HG03095 (cell line): ENCODE data around the gene ZNF487.
"Not testable (repeated sequence)": the region's sequence is repeated elsewhere in the genome, so short reads cannot be mapped to it uniquely, and the experiment has no call there.

Experiments
- ATAC-seq: cut with Tn5 transposase; IDR thresholded peaks from one replicate; pipeline ENCODE4 v1.9.1; 2021; ENCODE audit warnings: moderate library complexity; ENCODE audit not compliant: unreplicated experiment

The ZNF487 gene

GRCh38 chr10:43436291-43437140 lies at the start of gene ZNF487:
Gene ZNF487, plus strand, starts transcription at chr10:43437111. Its CDS starts 38,703 bp downstream, at chr10:43475814.
- peak; percentile 97 for ATAC-seq

GRCh38 chr10:43387678-43388032 lies 49.3 kb upstream of the ZNF487 start:
- no peak for ATAC-seq

GRCh38 chr10:43389867-43390266 lies 47.0 kb upstream of the ZNF487 start:
- ATAC-seq = no peak

GRCh38 chr10:43390333-43390732 lies 46.6 kb upstream of the ZNF487 start:
- no peak for ATAC-seq

GRCh38 chr10:43390759-43391158 lies 46.2 kb upstream of the ZNF487 start:
- ATAC-seq = no peak

- no peak for ATAC-seq
Measured at GRCh38 chr10:43391496-43391895, 45.4 kb upstream of the ZNF487 start.

GRCh38 chr10:43392748-43393147 lies 44.2 kb upstream of the ZNF487 start:
- no peak for ATAC-seq

- not testable (repeated sequence) for ATAC-seq
Measured at GRCh38 chr10:43393186-43393585, 43.7 kb upstream of the ZNF487 start.

- ATAC-seq = no peak
Measured at GRCh38 chr10:43393606-43394360, 43.1 kb upstream of the ZNF487 start.

GRCh38 chr10:43394868-43395267 lies 42.0 kb upstream of the ZNF487 start:
- ATAC-seq = no peak

- ATAC-seq = no peak
Measured at GRCh38 chr10:43395571-43396060, 41.3 kb upstream of the ZNF487 start.

- ATAC-seq = peak; percentile 48
Measured at GRCh38 chr10:43396061-43396927, 40.6 kb upstream of the ZNF487 start.

GRCh38 chr10:43396928-43397624 lies 39.8 kb upstream of the ZNF487 start:
- peak; percentile 84 for ATAC-seq

- no peak for ATAC-seq
Measured at GRCh38 chr10:43398939-43399319, 38.0 kb upstream of the ZNF487 start.

GRCh38 chr10:43399320-43400310 lies 37.3 kb upstream of the ZNF487 start:
- ATAC-seq = no peak

- no peak for ATAC-seq
Measured at GRCh38 chr10:43401627-43402026, 35.3 kb upstream of the ZNF487 start.

GRCh38 chr10:43402176-43402575 lies 34.7 kb upstream of the ZNF487 start:
- no peak for ATAC-seq

- ATAC-seq = no peak
Measured at GRCh38 chr10:43402880-43403452, 33.9 kb upstream of the ZNF487 start.
